K562 (cell line): ENCODE measurements around the gene PAQR8. TPM values are rescaled to one million over a fixed set of nuclear protein-coding genes. Genes with fewer than 3 reads are reported as not detected.

ENCODE experiments used
- BCOR ChIP-seq: fragments of 450-650 bp; IDR thresholded peaks from 2 replicates; pipeline ENCODE4 v1.6.1; 2016
- CBX5 ChIP-seq: IDR thresholded peaks from 2 replicates; pipeline ENCODE4 v1.6.1; 2014; ENCODE audit warnings: low read depth, borderline replicate concordance
- CREBBP ChIP-seq: IDR thresholded peaks from one replicate; pipeline ENCODE4 v1.6.1; 2012; ENCODE audit warnings: low read depth, mild to moderate bottlenecking, control low read depth, inconsistent platforms, low read length
- KLF6 ChIP-seq: fragments of 250-450 bp; sonication (Bioruptor Pico); IDR thresholded peaks from 2 replicates; pipeline ENCODE4 v1.4.0; 2020; ENCODE audit warnings: mild to moderate bottlenecking, moderate library complexity, borderline replicate concordance
- MTA3 ChIP-seq: fragments of 450-650 bp; formaldehyde crosslinking; IDR thresholded peaks from 2 replicates; pipeline ENCODE4 v1.6.1; 2017; ENCODE audit warnings: mild to moderate bottlenecking, borderline replicate concordance
- MXI1 ChIP-seq: IDR thresholded peaks from 2 replicates; pipeline ENCODE4 v1.6.1; 2011; ENCODE audit warnings: low read depth, mild to moderate bottlenecking, improper control_type of control experiment, low read length
- NCOA4 ChIP-seq: fragments of 450-650 bp; IDR thresholded peaks from 2 replicates; pipeline ENCODE4 v1.6.1; 2018; ENCODE audit warnings: mild to moderate bottlenecking; ENCODE audit not compliant: partially characterized antibody
- POLR2AphosphoS5 ChIP-seq: IDR thresholded peaks from 2 replicates; pipeline ENCODE4 v1.6.1; 2011; ENCODE audit warnings: mild to moderate bottlenecking, low read depth, low read length, moderate library complexity; ENCODE audit not compliant: control insufficient read depth, insufficient read depth
- RBFOX2 ChIP-seq: fragments of 200-400 bp; formaldehyde crosslinking; IDR thresholded peaks from 2 replicates; pipeline ENCODE4 v1.6.1; 2017; ENCODE audit warnings: low read depth, mild to moderate bottlenecking, low read length, moderate library complexity
- RBM39 ChIP-seq: fragments of 200-400 bp; formaldehyde crosslinking; optimal IDR thresholded peaks from 2 replicates; pipeline ENCODE3; 2018; ENCODE audit warnings: low read depth, low read length
- ZC3H11A ChIP-seq: IDR thresholded peaks from 2 replicates; pipeline ENCODE4 v1.6.1; 2012; ENCODE audit warnings: low read depth, low read length, improper control_type of control experiment
- polyA plus RNA-seq, 8 experiments: library from polyadenylated mRNA; depleted of rRNA in 4 of 8; stranded (reverse) in 5 of 8; unstranded in 3 of 8; fragments of >200 nt; fragmentation: Nextera tagmentation in 2 of 8; fragmentation: Illumina TruSeq in 1 of 8; extraction: Ambion mirVana in 2 of 8; extraction: Trizol in 1 of 8; gene quantifications; 2 replicates each; pipeline versions ENCODE4 v1.2.1 to v1.2.3, GENCODE V29; 2011 to 2014; ENCODE audit warnings: inconsistent platforms in 1 of 8, missing spikeins in 1 of 8
- total RNA-seq, 7 experiments: library from RNA; depleted of rRNA in 6 of 7; stranded (reverse); fragments of >200 nt in 6 of 7; fragmentation: Illumina TruSeq in 2 of 7; extraction: Trizol in 2 of 7; gene quantifications; 2 replicates each; pipeline versions ENCODE4 v1.2.1 to v1.2.3, GENCODE V29; 2011 to 2021; ENCODE audit warnings: low replicate concordance in 1 of 7
- TF ChIP-seq, protein P1 (sequence below): sonication (generic); formaldehyde crosslinking; IDR thresholded peaks from 2 replicates; pipeline ENCODE4 v1.8.0; 2022; ENCODE audit warnings: mild to moderate bottlenecking, missing genetic modification reagents, borderline replicate concordance
- TF ChIP-seq, protein P2 (sequence below): fragments of 450-650 bp; formaldehyde crosslinking; IDR thresholded peaks from 2 replicates; pipeline ENCODE4 v1.4.0; 2022; ENCODE audit warnings: missing genetic modification characterization
- TF ChIP-seq, protein P3 (sequence below): fragments of 450-650 bp; IDR thresholded peaks from 2 replicates; pipeline ENCODE4 v1.6.1; 2016
- TF ChIP-seq, protein P4 (sequence below): fragments of 450-650 bp; IDR thresholded peaks from 2 replicates; pipeline ENCODE4 v1.6.1; 2016; ENCODE audit warnings: borderline replicate concordance
- TF ChIP-seq, protein P5 (sequence below), 2 experiments: fragments of 450-650 bp; IDR thresholded peaks; 2 replicates each; pipeline ENCODE4 v1.6.1; 2018; ENCODE audit warnings: mild to moderate bottlenecking in 2 of 2, low read depth in 1 of 2; ENCODE audit not compliant: partially characterized antibody in 2 of 2
- TF ChIP-seq, protein P6 (sequence below): sonication (generic); formaldehyde crosslinking; IDR thresholded peaks from 2 replicates; pipeline ENCODE4 v1.8.0; 2022; ENCODE audit warnings: missing genetic modification reagents, mild to moderate bottlenecking, moderate library complexity, borderline replicate concordance

Gene PAQR8
- total and polyA plus RNA-seq, 9 of the 15 experiments (the other 6 are each of a cell fraction or from before 2014, with no cell fraction given), result 1.4 to 10.2 (median 3.5) TPM

DNA sequence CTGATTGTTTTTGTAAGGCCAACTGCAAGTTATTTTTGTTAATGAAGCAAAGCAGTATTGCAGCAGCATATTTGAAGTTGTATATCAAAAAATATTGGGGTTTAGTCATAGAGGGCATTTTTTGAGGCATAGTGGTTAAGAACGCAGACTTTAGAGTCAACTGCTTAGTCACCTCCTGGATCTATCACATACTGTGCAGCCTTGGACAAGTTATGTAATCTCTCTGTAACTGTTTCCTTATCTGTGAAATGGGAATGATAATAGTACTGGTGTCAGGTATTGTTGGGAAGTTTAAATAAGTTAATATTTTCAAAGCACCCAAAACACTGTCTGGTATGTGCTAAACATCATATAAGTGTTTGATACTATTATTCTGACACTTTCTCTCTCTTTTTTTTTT, 31.0 kb downstream of the PAQR8 start (continued):
- TF ChIP-seq, protein P1, sequence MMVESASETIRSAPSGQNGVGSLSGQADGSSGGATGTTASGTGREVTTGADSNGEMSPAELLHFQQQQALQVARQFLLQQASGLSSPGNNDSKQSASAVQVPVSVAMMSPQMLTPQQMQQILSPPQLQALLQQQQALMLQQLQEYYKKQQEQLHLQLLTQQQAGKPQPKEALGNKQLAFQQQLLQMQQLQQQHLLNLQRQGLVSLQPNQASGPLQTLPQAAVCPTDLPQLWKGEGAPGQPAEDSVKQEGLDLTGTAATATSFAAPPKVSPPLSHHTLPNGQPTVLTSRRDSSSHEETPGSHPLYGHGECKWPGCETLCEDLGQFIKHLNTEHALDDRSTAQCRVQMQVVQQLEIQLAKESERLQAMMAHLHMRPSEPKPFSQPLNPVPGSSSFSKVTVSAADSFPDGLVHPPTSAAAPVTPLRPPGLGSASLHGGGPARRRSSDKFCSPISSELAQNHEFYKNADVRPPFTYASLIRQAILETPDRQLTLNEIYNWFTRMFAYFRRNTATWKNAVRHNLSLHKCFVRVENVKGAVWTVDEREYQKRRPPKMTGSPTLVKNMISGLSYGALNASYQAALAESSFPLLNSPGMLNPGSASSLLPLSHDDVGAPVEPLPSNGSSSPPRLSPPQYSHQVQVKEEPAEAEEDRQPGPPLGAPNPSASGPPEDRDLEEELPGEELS (CRISPR knock-in tag), result no peak
- TF ChIP-seq MXI1 (no peak), NCOA4 (no peak), RBM39 (no peak), MTA3 (no peak), CBX5 (no peak), POLR2AphosphoS5 (no peak), RBFOX2 (no peak), ZC3H11A (no peak), BCOR (peak; percentile 88), KLF6 (CRISPR knock-in tag) (no peak), CREBBP (no peak)
- TF ChIP-seq, protein P2, sequence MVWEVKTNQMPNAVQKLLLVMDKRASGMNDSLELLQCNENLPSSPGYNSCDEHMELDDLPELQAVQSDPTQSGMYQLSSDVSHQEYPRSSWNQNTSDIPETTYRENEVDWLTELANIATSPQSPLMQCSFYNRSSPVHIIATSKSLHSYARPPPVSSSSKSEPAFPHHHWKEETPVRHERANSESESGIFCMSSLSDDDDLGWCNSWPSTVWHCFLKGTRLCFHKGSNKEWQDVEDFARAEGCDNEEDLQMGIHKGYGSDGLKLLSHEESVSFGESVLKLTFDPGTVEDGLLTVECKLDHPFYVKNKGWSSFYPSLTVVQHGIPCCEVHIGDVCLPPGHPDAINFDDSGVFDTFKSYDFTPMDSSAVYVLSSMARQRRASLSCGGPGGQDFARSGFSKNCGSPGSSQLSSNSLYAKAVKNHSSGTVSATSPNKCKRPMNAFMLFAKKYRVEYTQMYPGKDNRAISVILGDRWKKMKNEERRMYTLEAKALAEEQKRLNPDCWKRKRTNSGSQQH (CRISPR knock-in tag), result no peak
- TF ChIP-seq, protein P3, sequence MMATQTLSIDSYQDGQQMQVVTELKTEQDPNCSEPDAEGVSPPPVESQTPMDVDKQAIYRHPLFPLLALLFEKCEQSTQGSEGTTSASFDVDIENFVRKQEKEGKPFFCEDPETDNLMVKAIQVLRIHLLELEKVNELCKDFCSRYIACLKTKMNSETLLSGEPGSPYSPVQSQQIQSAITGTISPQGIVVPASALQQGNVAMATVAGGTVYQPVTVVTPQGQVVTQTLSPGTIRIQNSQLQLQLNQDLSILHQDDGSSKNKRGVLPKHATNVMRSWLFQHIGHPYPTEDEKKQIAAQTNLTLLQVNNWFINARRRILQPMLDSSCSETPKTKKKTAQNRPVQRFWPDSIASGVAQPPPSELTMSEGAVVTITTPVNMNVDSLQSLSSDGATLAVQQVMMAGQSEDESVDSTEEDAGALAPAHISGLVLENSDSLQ, result no peak
- TF ChIP-seq, protein P4, sequence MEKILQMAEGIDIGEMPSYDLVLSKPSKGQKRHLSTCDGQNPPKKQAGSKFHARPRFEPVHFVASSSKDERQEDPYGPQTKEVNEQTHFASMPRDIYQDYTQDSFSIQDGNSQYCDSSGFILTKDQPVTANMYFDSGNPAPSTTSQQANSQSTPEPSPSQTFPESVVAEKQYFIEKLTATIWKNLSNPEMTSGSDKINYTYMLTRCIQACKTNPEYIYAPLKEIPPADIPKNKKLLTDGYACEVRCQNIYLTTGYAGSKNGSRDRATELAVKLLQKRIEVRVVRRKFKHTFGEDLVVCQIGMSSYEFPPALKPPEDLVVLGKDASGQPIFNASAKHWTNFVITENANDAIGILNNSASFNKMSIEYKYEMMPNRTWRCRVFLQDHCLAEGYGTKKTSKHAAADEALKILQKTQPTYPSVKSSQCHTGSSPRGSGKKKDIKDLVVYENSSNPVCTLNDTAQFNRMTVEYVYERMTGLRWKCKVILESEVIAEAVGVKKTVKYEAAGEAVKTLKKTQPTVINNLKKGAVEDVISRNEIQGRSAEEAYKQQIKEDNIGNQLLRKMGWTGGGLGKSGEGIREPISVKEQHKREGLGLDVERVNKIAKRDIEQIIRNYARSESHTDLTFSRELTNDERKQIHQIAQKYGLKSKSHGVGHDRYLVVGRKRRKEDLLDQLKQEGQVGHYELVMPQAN, result no peak
- TF ChIP-seq, protein P5, sequence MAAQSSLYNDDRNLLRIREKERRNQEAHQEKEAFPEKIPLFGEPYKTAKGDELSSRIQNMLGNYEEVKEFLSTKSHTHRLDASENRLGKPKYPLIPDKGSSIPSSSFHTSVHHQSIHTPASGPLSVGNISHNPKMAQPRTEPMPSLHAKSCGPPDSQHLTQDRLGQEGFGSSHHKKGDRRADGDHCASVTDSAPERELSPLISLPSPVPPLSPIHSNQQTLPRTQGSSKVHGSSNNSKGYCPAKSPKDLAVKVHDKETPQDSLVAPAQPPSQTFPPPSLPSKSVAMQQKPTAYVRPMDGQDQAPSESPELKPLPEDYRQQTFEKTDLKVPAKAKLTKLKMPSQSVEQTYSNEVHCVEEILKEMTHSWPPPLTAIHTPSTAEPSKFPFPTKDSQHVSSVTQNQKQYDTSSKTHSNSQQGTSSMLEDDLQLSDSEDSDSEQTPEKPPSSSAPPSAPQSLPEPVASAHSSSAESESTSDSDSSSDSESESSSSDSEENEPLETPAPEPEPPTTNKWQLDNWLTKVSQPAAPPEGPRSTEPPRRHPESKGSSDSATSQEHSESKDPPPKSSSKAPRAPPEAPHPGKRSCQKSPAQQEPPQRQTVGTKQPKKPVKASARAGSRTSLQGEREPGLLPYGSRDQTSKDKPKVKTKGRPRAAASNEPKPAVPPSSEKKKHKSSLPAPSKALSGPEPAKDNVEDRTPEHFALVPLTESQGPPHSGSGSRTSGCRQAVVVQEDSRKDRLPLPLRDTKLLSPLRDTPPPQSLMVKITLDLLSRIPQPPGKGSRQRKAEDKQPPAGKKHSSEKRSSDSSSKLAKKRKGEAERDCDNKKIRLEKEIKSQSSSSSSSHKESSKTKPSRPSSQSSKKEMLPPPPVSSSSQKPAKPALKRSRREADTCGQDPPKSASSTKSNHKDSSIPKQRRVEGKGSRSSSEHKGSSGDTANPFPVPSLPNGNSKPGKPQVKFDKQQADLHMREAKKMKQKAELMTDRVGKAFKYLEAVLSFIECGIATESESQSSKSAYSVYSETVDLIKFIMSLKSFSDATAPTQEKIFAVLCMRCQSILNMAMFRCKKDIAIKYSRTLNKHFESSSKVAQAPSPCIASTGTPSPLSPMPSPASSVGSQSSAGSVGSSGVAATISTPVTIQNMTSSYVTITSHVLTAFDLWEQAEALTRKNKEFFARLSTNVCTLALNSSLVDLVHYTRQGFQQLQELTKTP (IDR thresholded peaks at IDR 0.05; ENCODE audit: low read depth in 1 of 2, partially characterized antibody in 2 of 2), result no peak
- TF ChIP-seq, protein P6, sequence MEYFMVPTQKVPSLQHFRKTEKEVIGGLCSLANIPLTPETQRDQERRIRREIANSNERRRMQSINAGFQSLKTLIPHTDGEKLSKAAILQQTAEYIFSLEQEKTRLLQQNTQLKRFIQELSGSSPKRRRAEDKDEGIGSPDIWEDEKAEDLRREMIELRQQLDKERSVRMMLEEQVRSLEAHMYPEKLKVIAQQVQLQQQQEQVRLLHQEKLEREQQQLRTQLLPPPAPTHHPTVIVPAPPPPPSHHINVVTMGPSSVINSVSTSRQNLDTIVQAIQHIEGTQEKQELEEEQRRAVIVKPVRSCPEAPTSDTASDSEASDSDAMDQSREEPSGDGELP (CRISPR knock-in tag), result no peak
